SK-N-SH treated with all-trans-retinoic acid at 6 μM for 48 hours (cell line): ENCODE data around the gene CCR7.

Experiments used
- ATAC-seq: fragments of 200-7000 bp; cut with Tn5 transposase; 3 replicates; pipeline ENCODE4 v1.9.1; 2020; ENCODE audit warnings: mild to moderate bottlenecking, moderate library complexity
- ARNTL ChIP-seq: fragments of 450-650 bp; formaldehyde crosslinking; IDR thresholded peaks from 2 replicates; pipeline ENCODE4 v1.5.0; 2020; ENCODE audit warnings: low read depth, mild to moderate bottlenecking, moderate library complexity, borderline replicate concordance
- BACH2 ChIP-seq: fragments of 250-450 bp; sonication (Bioruptor Pico); IDR thresholded peaks from 2 replicates; pipeline ENCODE4 v1.9.0; 2021; ENCODE audit warnings: mild to moderate bottlenecking, borderline replicate concordance
- ESRRG ChIP-seq: fragments of 250-450 bp; sonication (Bioruptor Pico); IDR thresholded peaks from 2 replicates; pipeline ENCODE4 v1.6.1; 2021; ENCODE audit warnings: mild to moderate bottlenecking
- GLIS3 ChIP-seq: fragments of 250-450 bp; sonication (Bioruptor Pico); IDR thresholded peaks from 2 replicates; pipeline ENCODE4 v1.5.0; 2020; ENCODE audit warnings: mild to moderate bottlenecking, moderate library complexity
- ISL1 ChIP-seq: fragments of 250-450 bp; sonication (Bioruptor Pico); IDR thresholded peaks from 2 replicates; pipeline ENCODE4 v2.1.2; 2022; ENCODE audit warnings: mild to moderate bottlenecking, moderate library complexity
- OSR1 ChIP-seq: fragments of 250-450 bp; sonication (Bioruptor Pico); IDR thresholded peaks from 2 replicates; pipeline ENCODE4 v1.8.0; 2022; ENCODE audit warnings: moderate library complexity, mild to moderate bottlenecking, inconsistent platforms
- RARB ChIP-seq: fragments of 250-450 bp; sonication (Bioruptor Pico); IDR thresholded peaks from 2 replicates; pipeline ENCODE4 v1.8.0; 2021; ENCODE audit warnings: mild to moderate bottlenecking, moderate library complexity
- SNAI2 ChIP-seq: fragments of 250-450 bp; sonication (Bioruptor Pico); IDR thresholded peaks from 2 replicates; pipeline ENCODE4 v1.5.0; 2020; ENCODE audit warnings: mild to moderate bottlenecking, moderate library complexity
- TCF4 ChIP-seq: fragments of 250-450 bp; sonication (Bioruptor Pico); IDR thresholded peaks from 2 replicates; pipeline ENCODE4 v1.8.0; 2021; ENCODE audit warnings: mild to moderate bottlenecking, moderate library complexity, borderline replicate concordance
- ZC3H10 ChIP-seq: fragments of 250-450 bp; sonication (Bioruptor Pico); IDR thresholded peaks from 2 replicates; pipeline ENCODE4 v1.5.1; 2021; ENCODE audit warnings: mild to moderate bottlenecking, moderate library complexity
- ZFP3 ChIP-seq: fragments of 250-450 bp; sonication (Bioruptor Pico); IDR thresholded peaks from 2 replicates; pipeline ENCODE4 v1.5.0; 2020; ENCODE audit warnings: mild to moderate bottlenecking, moderate library complexity
- ZFP30 ChIP-seq: fragments of 450-650 bp; formaldehyde crosslinking; IDR thresholded peaks from 2 replicates; pipeline ENCODE4 v1.5.0; 2022; ENCODE audit warnings: mild to moderate bottlenecking, moderate library complexity
- ZNF565 ChIP-seq: fragments of 450-650 bp; formaldehyde crosslinking; conservative IDR thresholded peaks from 2 replicates; pipeline ENCODE4 v1.5.0; 2020; ENCODE audit warnings: low read depth, mild to moderate bottlenecking, moderate library complexity
- ZNF70 ChIP-seq: fragments of 450-650 bp; formaldehyde crosslinking; IDR thresholded peaks from 2 replicates; pipeline ENCODE4 v1.5.0; 2020; ENCODE audit warnings: mild to moderate bottlenecking, moderate library complexity
- TF ChIP-seq, protein P1 (sequence below): fragments of 250-450 bp; sonication (Bioruptor Pico); IDR thresholded peaks from 2 replicates; pipeline ENCODE4 v1.8.0; 2020; ENCODE audit warnings: mild to moderate bottlenecking, moderate library complexity, borderline replicate concordance
- TF ChIP-seq, protein P2 (sequence below): fragments of 250-450 bp; sonication (Bioruptor Pico); IDR thresholded peaks from 2 replicates; pipeline ENCODE4 v1.8.0; 2021; ENCODE audit warnings: low read depth, mild to moderate bottlenecking, moderate library complexity, borderline replicate concordance
- TF ChIP-seq, protein P3 (sequence below): fragments of 250-450 bp; sonication (Bioruptor Pico); IDR thresholded peaks from 2 replicates; pipeline ENCODE4 v1.5.1; 2021; ENCODE audit warnings: mild to moderate bottlenecking, moderate library complexity
- TF ChIP-seq, protein P4 (sequence below): fragments of 250-450 bp; sonication (Bioruptor Pico); IDR thresholded peaks from 2 replicates; pipeline ENCODE4 v1.5.1; 2020; ENCODE audit warnings: low read depth, mild to moderate bottlenecking, moderate library complexity

The CCR7 gene

GRCh38 chr17:40611840-40612474, 46.7 kb upstream of the CCR7 start (continued):
- TF ChIP-seq, protein P1, sequence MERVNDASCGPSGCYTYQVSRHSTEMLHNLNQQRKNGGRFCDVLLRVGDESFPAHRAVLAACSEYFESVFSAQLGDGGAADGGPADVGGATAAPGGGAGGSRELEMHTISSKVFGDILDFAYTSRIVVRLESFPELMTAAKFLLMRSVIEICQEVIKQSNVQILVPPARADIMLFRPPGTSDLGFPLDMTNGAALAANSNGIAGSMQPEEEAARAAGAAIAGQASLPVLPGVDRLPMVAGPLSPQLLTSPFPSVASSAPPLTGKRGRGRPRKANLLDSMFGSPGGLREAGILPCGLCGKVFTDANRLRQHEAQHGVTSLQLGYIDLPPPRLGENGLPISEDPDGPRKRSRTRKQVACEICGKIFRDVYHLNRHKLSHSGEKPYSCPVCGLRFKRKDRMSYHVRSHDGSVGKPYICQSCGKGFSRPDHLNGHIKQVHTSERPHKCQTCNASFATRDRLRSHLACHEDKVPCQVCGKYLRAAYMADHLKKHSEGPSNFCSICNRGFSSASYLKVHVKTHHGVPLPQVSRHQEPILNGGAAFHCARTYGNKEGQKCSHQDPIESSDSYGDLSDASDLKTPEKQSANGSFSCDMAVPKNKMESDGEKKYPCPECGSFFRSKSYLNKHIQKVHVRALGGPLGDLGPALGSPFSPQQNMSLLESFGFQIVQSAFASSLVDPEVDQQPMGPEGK (CRISPR knock-in tag) = no peak
- TF ChIP-seq ZC3H10 (CRISPR knock-in tag) = no peak
- no peak for TF ChIP-seq RARB
- no peak for TF ChIP-seq ZFP3 (CRISPR knock-in tag)
- no peak for TF ChIP-seq ISL1 (CRISPR knock-in tag)
- TF ChIP-seq SNAI2 (CRISPR knock-in tag) = no peak

GRCh38 chr17:40610359-40610758, 45.1 kb upstream of the CCR7 start:
- no peak for ATAC-seq
- TF ChIP-seq RARB = no peak
- TF ChIP-seq, all 23 proteins: peak for 0

GRCh38 chr17:40608061-40608581, 42.8 kb upstream of the CCR7 start:
- TF ChIP-seq BACH2 (CRISPR knock-in tag) (no peak), ZNF70 (CRISPR knock-in tag) (no peak), ZC3H10 (CRISPR knock-in tag) (no peak), ZFP30 (CRISPR knock-in tag) (no peak), ISL1 (CRISPR knock-in tag) (no peak), ZNF565 (CRISPR knock-in tag) (no peak), SNAI2 (CRISPR knock-in tag) (no peak), ESRRG (no peak), GLIS3 (CRISPR knock-in tag) (no peak)
- TF ChIP-seq, protein P2, sequence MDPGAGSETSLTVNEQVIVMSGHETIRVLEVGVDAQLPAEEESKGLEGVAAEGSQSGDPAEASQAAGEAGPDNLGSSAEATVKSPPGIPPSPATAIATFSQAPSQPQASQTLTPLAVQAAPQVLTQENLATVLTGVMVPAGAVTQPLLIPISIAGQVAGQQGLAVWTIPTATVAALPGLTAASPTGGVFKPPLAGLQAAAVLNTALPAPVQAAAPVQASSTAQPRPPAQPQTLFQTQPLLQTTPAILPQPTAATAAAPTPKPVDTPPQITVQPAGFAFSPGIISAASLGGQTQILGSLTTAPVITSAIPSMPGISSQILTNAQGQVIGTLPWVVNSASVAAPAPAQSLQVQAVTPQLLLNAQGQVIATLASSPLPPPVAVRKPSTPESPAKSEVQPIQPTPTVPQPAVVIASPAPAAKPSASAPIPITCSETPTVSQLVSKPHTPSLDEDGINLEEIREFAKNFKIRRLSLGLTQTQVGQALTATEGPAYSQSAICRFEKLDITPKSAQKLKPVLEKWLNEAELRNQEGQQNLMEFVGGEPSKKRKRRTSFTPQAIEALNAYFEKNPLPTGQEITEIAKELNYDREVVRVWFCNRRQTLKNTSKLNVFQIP = no peak
- TF ChIP-seq, protein P1 (CRISPR knock-in tag) = no peak
- TF ChIP-seq, protein P3, sequence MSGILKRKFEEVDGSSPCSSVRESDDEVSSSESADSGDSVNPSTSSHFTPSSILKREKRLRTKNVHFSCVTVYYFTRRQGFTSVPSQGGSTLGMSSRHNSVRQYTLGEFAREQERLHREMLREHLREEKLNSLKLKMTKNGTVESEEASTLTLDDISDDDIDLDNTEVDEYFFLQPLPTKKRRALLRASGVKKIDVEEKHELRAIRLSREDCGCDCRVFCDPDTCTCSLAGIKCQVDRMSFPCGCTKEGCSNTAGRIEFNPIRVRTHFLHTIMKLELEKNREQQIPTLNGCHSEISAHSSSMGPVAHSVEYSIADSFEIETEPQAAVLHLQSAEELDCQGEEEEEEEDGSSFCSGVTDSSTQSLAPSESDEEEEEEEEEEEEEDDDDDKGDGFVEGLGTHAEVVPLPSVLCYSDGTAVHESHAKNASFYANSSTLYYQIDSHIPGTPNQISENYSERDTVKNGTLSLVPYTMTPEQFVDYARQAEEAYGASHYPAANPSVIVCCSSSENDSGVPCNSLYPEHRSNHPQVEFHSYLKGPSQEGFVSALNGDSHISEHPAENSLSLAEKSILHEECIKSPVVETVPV (CRISPR knock-in tag) = no peak
- ATAC-seq = no peak

- no peak for ATAC-seq
- TF ChIP-seq GLIS3 (CRISPR knock-in tag) (no peak), ZNF70 (CRISPR knock-in tag) (no peak), RARB (no peak), ESRRG (no peak), ZFP3 (CRISPR knock-in tag) (no peak), TCF4 (CRISPR knock-in tag) (no peak), SNAI2 (CRISPR knock-in tag) (no peak), ARNTL (CRISPR knock-in tag) (no peak), ZNF565 (CRISPR knock-in tag) (no peak), BACH2 (CRISPR knock-in tag) (no peak), OSR1 (CRISPR knock-in tag) (no peak)
- TF ChIP-seq, protein P2 = no peak
- TF ChIP-seq, protein P1 (CRISPR knock-in tag) = no peak
- TF ChIP-seq, protein P4, sequence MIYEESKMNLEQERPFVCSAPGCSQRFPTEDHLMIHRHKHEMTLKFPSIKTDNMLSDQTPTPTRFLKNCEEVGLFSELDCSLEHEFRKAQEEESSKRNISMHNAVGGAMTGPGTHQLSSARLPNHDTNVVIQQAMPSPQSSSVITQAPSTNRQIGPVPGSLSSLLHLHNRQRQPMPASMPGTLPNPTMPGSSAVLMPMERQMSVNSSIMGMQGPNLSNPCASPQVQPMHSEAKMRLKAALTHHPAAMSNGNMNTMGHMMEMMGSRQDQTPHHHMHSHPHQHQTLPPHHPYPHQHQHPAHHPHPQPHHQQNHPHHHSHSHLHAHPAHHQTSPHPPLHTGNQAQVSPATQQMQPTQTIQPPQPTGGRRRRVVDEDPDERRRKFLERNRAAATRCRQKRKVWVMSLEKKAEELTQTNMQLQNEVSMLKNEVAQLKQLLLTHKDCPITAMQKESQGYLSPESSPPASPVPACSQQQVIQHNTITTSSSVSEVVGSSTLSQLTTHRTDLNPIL (CRISPR knock-in tag) = no peak
These were observed 42.4 kb upstream of the CCR7 start for GRCh38 chr17:40607641-40608040.
